PC-9 (cell line): ENCODE data around the gene KLF13. TPM values are rescaled to one million over a fixed set of nuclear protein-coding genes. Genes with fewer than 3 reads are reported as not detected.

Experiments
- BruUV-seq: library from RNA; stranded (reverse); fragments of 400-500 nt; replicated peaks from 2 replicates; lab custom pipeline; 2021; lab: Mats Ljungman, UMichigan
- CTCF ChIA-PET: fragments of 300-600 bp; sonication (Branson Sonifier 250); formaldehyde crosslinking; loops from one replicate; lab custom pipeline; 2022; ENCODE audit warnings: antibody characterized with exemption; lab: Charles Lee
- POLR2A ChIA-PET: fragments of 300-600 bp; sonication (Branson Sonifier 250); formaldehyde crosslinking; loops from one replicate; lab custom pipeline; 2022; ENCODE audit warnings: antibody characterized with exemption; ENCODE audit not compliant: unreplicated experiment; lab: Charles Lee
- DNase-seq, 2 experiments: peaks; one replicate each; pipeline versions ENCODE4 v3.0.0 to v3.0.0-alpha.2; 2015 to 2022; ENCODE audit warnings: mixed read lengths in 1 of 2
- H2AFZ ChIP-seq: fragments of 200-600 bp; sonication (generic); 2 replicates; pipeline ENCODE4 v1.8.1; 2017; ENCODE audit warnings: antibody characterized with exemption
- H3F3A ChIP-seq: fragments of 200-600 bp; sonication (generic); 2 replicates; pipeline ENCODE4 v1.8.1; 2017; ENCODE audit warnings: antibody characterized with exemption, mild to moderate bottlenecking, low read depth; ENCODE audit not compliant: insufficient read depth
- H3K27ac ChIP-seq: fragments of 200-600 bp; sonication (generic); 2 replicates; pipeline ENCODE4 v1.6.1; 2016; ENCODE audit warnings: mixed run types
- H3K27me3 ChIP-seq: fragments of 200-600 bp; sonication (generic); 2 replicates; pipeline ENCODE4 v1.6.1; 2016; ENCODE audit warnings: low read depth, mixed run types; ENCODE audit not compliant: insufficient read depth
- H3K36me3 ChIP-seq: fragments of 200-600 bp; sonication (generic); 2 replicates; pipeline ENCODE4 v1.6.1; 2016; ENCODE audit warnings: low read depth, mixed run types
- H3K4me1 ChIP-seq: fragments of 200-600 bp; sonication (generic); replicated peaks from 2 replicates; pipeline ENCODE4 v1.6.1; 2016; ENCODE audit warnings: mixed run types; ENCODE audit not compliant: insufficient read depth
- H3K4me2 ChIP-seq: fragments of 200-600 bp; sonication (generic); 2 replicates; pipeline ENCODE4 v1.6.1; 2017; ENCODE audit warnings: mixed run types
- H3K4me3 ChIP-seq: fragments of 200-600 bp; sonication (generic); 2 replicates; pipeline ENCODE4 v1.6.1; 2016; ENCODE audit warnings: mixed run types
- H3K79me2 ChIP-seq: fragments of 200-600 bp; sonication (generic); 2 replicates; pipeline ENCODE4 v1.6.1; 2017; ENCODE audit warnings: low read depth, mixed run types
- H3K9me2 ChIP-seq: fragments of 200-600 bp; sonication (generic); 2 replicates; pipeline ENCODE4 v1.8.1; 2017; ENCODE audit warnings: mild to moderate bottlenecking; ENCODE audit not compliant: insufficient read depth
- H3K9me3 ChIP-seq: fragments of 200-600 bp; sonication (generic); 2 replicates; pipeline ENCODE4 v1.8.1; 2016; ENCODE audit warnings: low read depth; ENCODE audit not compliant: insufficient read depth
- H4K20me1 ChIP-seq: fragments of 200-600 bp; sonication (generic); 2 replicates; pipeline ENCODE4 v1.8.1; 2017; ENCODE audit not compliant: insufficient read depth
- EZH2 ChIP-seq: fragments of 200-600 bp; sonication (generic); IDR thresholded peaks from 2 replicates; pipeline ENCODE4 v1.8.0; 2017; ENCODE audit warnings: antibody characterized with exemption, low read depth
- intact Hi-C: fragments of 100-400 bp; cut with micrococcal nuclease; formaldehyde crosslinking; loops from one replicate; pipeline ENCODE4 v1.10.0; 2022; ENCODE audit not compliant: unreplicated experiment
- total RNA-seq: library from RNA; stranded (reverse); gene quantifications from 2 replicates; pipeline ENCODE4 v1.2.3, GENCODE V29; 2021
- TF ChIP-seq, protein P1 (sequence below): fragments of 200-600 bp; sonication (generic); conservative IDR thresholded peaks from 2 replicates; pipeline ENCODE4 v1.6.1; 2017; ENCODE audit warnings: mixed run types, antibody characterized with exemption, mild to moderate bottlenecking, moderate library complexity

Gene KLF13
- total RNA-seq, 1 experiment from 2014 or later = 3.4 TPM

DNA sequence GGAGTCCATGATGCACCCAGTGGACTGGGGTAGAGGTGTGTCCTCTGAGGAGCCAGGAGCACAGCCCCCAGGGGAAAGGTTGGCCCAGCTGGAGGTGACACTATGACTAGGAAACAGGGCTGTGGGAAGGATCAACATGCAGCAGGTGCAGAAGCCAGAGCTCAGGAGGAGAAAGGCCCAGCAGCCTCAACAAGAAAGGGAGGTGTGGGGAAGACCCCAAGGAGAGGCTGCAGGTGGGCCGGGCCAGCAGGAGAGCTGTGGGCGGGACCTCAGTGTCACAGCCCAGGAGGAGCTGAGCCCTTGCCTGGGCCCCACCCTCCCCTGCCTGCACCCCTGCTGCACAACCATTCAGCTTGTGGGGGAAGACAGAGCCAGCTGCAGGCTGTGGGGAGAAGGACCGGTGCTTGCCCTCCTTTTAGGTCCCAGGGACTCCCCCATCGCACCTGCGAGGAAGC is 18.4 kb upstream of the KLF13 start:
- H3K9me2 ChIP-seq = no peaks in the 10 kb centered on the region
- H3K27me3 ChIP-seq = peaks cover 55% of the 10 kb centered on the region
- no peaks in the 10 kb centered on the region for H3K4me1 ChIP-seq
- ChIA-PET CTCF (no interaction called here), POLR2A (no interaction called here)
- no peaks in the 10 kb centered on the region for H3K79me2 ChIP-seq
- BruUV-seq = no TSS peak
- H3K9me3 ChIP-seq = no peaks in the 10 kb centered on the region
- H2AFZ ChIP-seq = no peak overlapping the region
- no peak overlapping the region for H3K4me3 ChIP-seq
- no peaks in the 10 kb centered on the region for H3K36me3 ChIP-seq
- DNase-seq = no peak
- no peak overlapping the region for H3K4me2 ChIP-seq
- intact Hi-C loops = no loop called here
- H3F3A ChIP-seq = no peaks in the 10 kb centered on the region
- H3K27ac ChIP-seq = no peak overlapping the region
- TF ChIP-seq, protein P1, sequence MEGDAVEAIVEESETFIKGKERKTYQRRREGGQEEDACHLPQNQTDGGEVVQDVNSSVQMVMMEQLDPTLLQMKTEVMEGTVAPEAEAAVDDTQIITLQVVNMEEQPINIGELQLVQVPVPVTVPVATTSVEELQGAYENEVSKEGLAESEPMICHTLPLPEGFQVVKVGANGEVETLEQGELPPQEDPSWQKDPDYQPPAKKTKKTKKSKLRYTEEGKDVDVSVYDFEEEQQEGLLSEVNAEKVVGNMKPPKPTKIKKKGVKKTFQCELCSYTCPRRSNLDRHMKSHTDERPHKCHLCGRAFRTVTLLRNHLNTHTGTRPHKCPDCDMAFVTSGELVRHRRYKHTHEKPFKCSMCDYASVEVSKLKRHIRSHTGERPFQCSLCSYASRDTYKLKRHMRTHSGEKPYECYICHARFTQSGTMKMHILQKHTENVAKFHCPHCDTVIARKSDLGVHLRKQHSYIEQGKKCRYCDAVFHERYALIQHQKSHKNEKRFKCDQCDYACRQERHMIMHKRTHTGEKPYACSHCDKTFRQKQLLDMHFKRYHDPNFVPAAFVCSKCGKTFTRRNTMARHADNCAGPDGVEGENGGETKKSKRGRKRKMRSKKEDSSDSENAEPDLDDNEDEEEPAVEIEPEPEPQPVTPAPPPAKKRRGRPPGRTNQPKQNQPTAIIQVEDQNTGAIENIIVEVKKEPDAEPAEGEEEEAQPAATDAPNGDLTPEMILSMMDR = no peak
- no peak for TF ChIP-seq EZH2
- H4K20me1 ChIP-seq = no peaks in the 10 kb centered on the region

DNA sequence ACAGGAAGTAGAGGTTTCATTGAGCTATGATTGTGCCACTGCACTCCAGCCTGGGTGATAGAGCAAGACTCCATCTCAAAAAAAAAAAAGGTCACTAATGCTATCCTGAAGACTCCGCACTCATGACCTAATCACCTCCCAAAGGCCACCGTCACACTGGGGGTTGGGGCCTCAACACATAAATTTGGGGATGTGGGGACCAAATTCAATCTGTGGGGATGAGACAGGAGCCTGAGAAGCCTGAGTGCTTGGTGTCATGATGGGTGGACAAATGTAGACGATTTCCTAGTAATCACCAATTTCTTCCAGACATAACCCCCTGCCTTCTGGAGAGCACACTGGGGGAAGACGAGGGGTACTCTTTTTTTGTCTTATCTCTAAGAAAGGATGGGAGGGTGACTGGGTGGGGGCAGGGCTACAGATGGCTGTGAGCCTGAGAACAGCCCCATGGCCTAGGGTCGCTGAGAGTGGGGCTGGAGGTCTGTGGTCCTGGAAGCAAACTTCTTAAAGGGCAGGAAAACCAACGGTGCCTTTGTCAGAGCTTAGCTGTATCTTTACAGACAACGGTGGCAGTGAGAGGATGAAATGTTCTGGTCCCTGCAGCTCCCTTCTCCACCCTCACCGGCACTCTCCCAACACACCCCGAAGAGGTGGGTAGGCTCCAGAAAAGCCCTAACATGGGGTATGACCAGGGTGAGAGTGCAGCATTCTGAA is 16.6 kb upstream of the KLF13 start:
- H3K27ac ChIP-seq = no peak overlapping the region
- ChIA-PET POLR2A (no interaction called here), CTCF (no interaction called here)
- no peak overlapping the region for H2AFZ ChIP-seq
- H3K4me3 ChIP-seq = no peak overlapping the region
- no peak for TF ChIP-seq EZH2
- TF ChIP-seq, protein P1 = no peak
- H3K4me2 ChIP-seq = no peak overlapping the region
- H4K20me1 ChIP-seq = no peaks in the 10 kb centered on the region
- intact Hi-C loops = no loop called here
- H3K4me1 ChIP-seq = no peaks in the 10 kb centered on the region
- no TSS peak for BruUV-seq
- peaks cover 50% of the 10 kb centered on the region for H3K27me3 ChIP-seq
- no peaks in the 10 kb centered on the region for H3K9me2 ChIP-seq
- H3K9me3 ChIP-seq = no peaks in the 10 kb centered on the region
- no peaks in the 10 kb centered on the region for H3F3A ChIP-seq
- no peaks in the 10 kb centered on the region for H3K79me2 ChIP-seq
- H3K36me3 ChIP-seq = no peaks in the 10 kb centered on the region
- DNase-seq = no peak

GRCh38 chr15:31311735-31312619 is 14.7 kb upstream of the KLF13 start:
- BruUV-seq = no TSS peak
- no peaks in the 10 kb centered on the region for H3K79me2 ChIP-seq

More at GRCh38 chr15:31311735-31312619, 14.7 kb upstream of the KLF13 start:
- no peaks in the 10 kb centered on the region for H3K4me1 ChIP-seq
- DNase-seq = no peak
- H3K9me2 ChIP-seq = no peaks in the 10 kb centered on the region
- no peaks in the 10 kb centered on the region for H3K9me3 ChIP-seq
- H4K20me1 ChIP-seq = no peaks in the 10 kb centered on the region
- H3K4me2 ChIP-seq = no peak overlapping the region
- ChIA-PET CTCF (no interaction called here), POLR2A (no interaction called here)
- TF ChIP-seq EZH2 = no peak
- TF ChIP-seq, protein P1 = no peak
- H3K36me3 ChIP-seq = no peaks in the 10 kb centered on the region
- no peaks in the 10 kb centered on the region for H3F3A ChIP-seq
- intact Hi-C loops = no loop called here
- H3K27ac ChIP-seq = no peak overlapping the region
- no peak overlapping the region for H3K4me3 ChIP-seq
- no peak overlapping the region for H2AFZ ChIP-seq
- peaks cover 34% of the 10 kb centered on the region for H3K27me3 ChIP-seq
